ENCODE results near the gene NIPAL1.
"Not testable (repeated sequence)": the region's sequence is repeated elsewhere in the genome, so short reads cannot be mapped to it uniquely, and the experiment has no call there.

Gene NIPAL1

GRCh38 chr4:48016141-48017107 is at the start of gene NIPAL1, which contains the start of gene CNGA1:
TSS of gene NIPAL1 (plus strand) at chr4:48016772. CDS start at chr4:48016840, 68 bp downstream.
TSS of gene CNGA1 (minus strand) at chr4:48016681. CDS start at chr4:47952689, 63,992 bp downstream.
- H3K4me3 ChIP-seq (ENCODE audit: low read depth, low read length) = peak within 1 kb of the TSS; percentile 78
- DNase-seq (ENCODE audit: low read depth) = peak; percentile 58
- TF ChIP-seq CTCF (conservative IDR thresholded peaks at IDR 0.05; ENCODE audit: low read depth, low read length) = peak; percentile 74

- no peak for DNase-seq (ENCODE audit: low read depth)
- TF ChIP-seq CTCF (conservative IDR thresholded peaks at IDR 0.05; ENCODE audit: low read depth, low read length) = no peak
- no peak overlapping the region for H3K4me3 ChIP-seq (ENCODE audit: low read depth, low read length)
Measured at GRCh38 chr4:47968847-47969246, 47.7 kb upstream of the NIPAL1 start.

GRCh38 chr4:47972181-47972580 is 44.4 kb upstream of the NIPAL1 start:
- no peak overlapping the region for H3K4me3 ChIP-seq (ENCODE audit: low read depth, low read length)
- no peak for DNase-seq (ENCODE audit: low read depth)
- no peak for TF ChIP-seq CTCF (conservative IDR thresholded peaks at IDR 0.05; ENCODE audit: low read depth, low read length)

- no peak for TF ChIP-seq CTCF (conservative IDR thresholded peaks at IDR 0.05; ENCODE audit: low read depth, low read length)
- no peak overlapping the region for H3K4me3 ChIP-seq (ENCODE audit: low read depth, low read length)
- no peak for DNase-seq (ENCODE audit: low read depth)
Measured at GRCh38 chr4:47972721-47973120, 43.9 kb upstream of the NIPAL1 start.

GRCh38 chr4:47974566-47974965 is 42.0 kb upstream of the NIPAL1 start:
- no peak for DNase-seq (ENCODE audit: low read depth)
- H3K4me3 ChIP-seq (ENCODE audit: low read depth, low read length) = no peak overlapping the region
- TF ChIP-seq CTCF (conservative IDR thresholded peaks at IDR 0.05; ENCODE audit: low read depth, low read length) = no peak

- no peak for TF ChIP-seq CTCF (conservative IDR thresholded peaks at IDR 0.05; ENCODE audit: low read depth, low read length)
- H3K4me3 ChIP-seq (ENCODE audit: low read depth, low read length) = no peak overlapping the region
- DNase-seq (ENCODE audit: low read depth) = peak; percentile 2
Measured at GRCh38 chr4:47990145-47990544, 26.4 kb upstream of the NIPAL1 start.

- not testable (repeated sequence) for DNase-seq (ENCODE audit: low read depth); H3K4me3 ChIP-seq (ENCODE audit: low read depth, low read length)
Measured at GRCh38 chr4:47992475-47992874, 24.1 kb upstream of the NIPAL1 start.

Data from choroid plexus epithelial cell (primary cell).